GM10847 (cell line): Measurements from ENCODE around the gene BNIPL.

Experiments used
- POLR2A ChIP-seq: IDR thresholded peaks from 2 replicates; pipeline ENCODE4 v1.6.1; 2011; ENCODE audit not compliant: insufficient read length; ENCODE audit errors: extremely low read depth

BNIPL gene

GRCh38 chr1:151060657-151061421, 24.5 kb downstream of the BNIPL start:
- no peak for TF ChIP-seq POLR2A

- no peak for TF ChIP-seq POLR2A
These were observed 25.3 kb downstream of the BNIPL start for GRCh38 chr1:151061704-151062103.

- TF ChIP-seq POLR2A: no peak
These were observed 26.5 kb downstream of the BNIPL start for GRCh38 chr1:151062741-151063371.

GRCh38 chr1:151065089-151065645, 28.8 kb downstream of the BNIPL start:
- no peak for TF ChIP-seq POLR2A

GRCh38 chr1:151067185-151067584, 30.8 kb downstream of the BNIPL start:
- TF ChIP-seq POLR2A: no peak

GRCh38 chr1:151069103-151069486, 32.7 kb downstream of the BNIPL start:
- TF ChIP-seq POLR2A: no peak

- peak; percentile 80 for TF ChIP-seq POLR2A
These were observed 34.3 kb downstream of the BNIPL start, which contains the start of gene GABPB2 for GRCh38 chr1:151070474-151071276. GABPB2 (plus strand) TSS chr1:151070761; CDS start chr1:151088190, 17,429 bp downstream.

GRCh38 chr1:151072224-151072623, 35.8 kb downstream of the BNIPL start:
- TF ChIP-seq POLR2A: no peak

- no peak for TF ChIP-seq POLR2A
These were observed 49.7 kb downstream of the BNIPL start for GRCh38 chr1:151085953-151086559.
